HepG2 (cell line): ENCODE data around the gene ZNF581. TPM values are rescaled to one million over a fixed set of nuclear protein-coding genes. Genes with fewer than 3 reads are reported as not detected.

Experiments used
- BORCS8-MEF2B ChIP-seq: sonication (generic); formaldehyde crosslinking; IDR thresholded peaks from 2 replicates; pipeline ENCODE4 v1.8.0; 2022; ENCODE audit warnings: mild to moderate bottlenecking, missing genetic modification reagents
- FOXC1 ChIP-seq: sonication (generic); formaldehyde crosslinking; IDR thresholded peaks from 2 replicates; pipeline ENCODE4 v1.8.0; 2022; ENCODE audit warnings: mild to moderate bottlenecking, missing genetic modification reagents, borderline replicate concordance
- GATA4 ChIP-seq: sonication (generic); IDR thresholded peaks from 2 replicates; pipeline ENCODE4 v1.6.1; 2016; ENCODE audit warnings: antibody characterized with exemption, low read depth, borderline replicate concordance
- SAFB2 ChIP-seq: sonication (generic); formaldehyde crosslinking; IDR thresholded peaks from 2 replicates; pipeline ENCODE4 v1.5.1; 2020; ENCODE audit warnings: missing genetic modification reagents, low read depth, mild to moderate bottlenecking, borderline replicate concordance
- SIN3B ChIP-seq: fragments of 150-350 bp; IDR thresholded peaks from 2 replicates; pipeline ENCODE4 v1.6.1; 2014; ENCODE audit warnings: low read length
- SP1 ChIP-seq, 2 experiments: fragments of 450-650 bp in 1 of 2; sonication (generic) in 1 of 2; formaldehyde crosslinking in 1 of 2; IDR thresholded peaks; 2 replicates each; pipeline versions ENCODE4 v1.4.0 to v1.6.1; 2016 to 2020; ENCODE audit warnings: missing genetic modification reagents in 1 of 2
- SSRP1 ChIP-seq: IDR thresholded peaks from 2 replicates; pipeline ENCODE4 v1.6.1; 2016; ENCODE audit warnings: control low read depth
- STAG1 ChIP-seq: sonication (generic); formaldehyde crosslinking; IDR thresholded peaks from 2 replicates; pipeline ENCODE4 v1.4.0; 2020; ENCODE audit warnings: missing genetic modification reagents
- TAF1 ChIP-seq: sonication (generic); formaldehyde crosslinking; IDR thresholded peaks from 2 replicates; pipeline ENCODE4 v1.4.0; 2020; ENCODE audit warnings: missing genetic modification reagents
- TAF15 ChIP-seq: fragments of 200-400 bp; formaldehyde crosslinking; IDR thresholded peaks from one replicate; pipeline ENCODE4 v1.6.1; 2018; ENCODE audit warnings: mild to moderate bottlenecking, low read depth, low read length; ENCODE audit not compliant: poor library complexity, severe bottlenecking
- TBX2 ChIP-seq: sonication (generic); formaldehyde crosslinking; IDR thresholded peaks from 2 replicates; pipeline ENCODE4 v1.5.0; 2020; ENCODE audit warnings: missing genetic modification reagents, mild to moderate bottlenecking, borderline replicate concordance
- THAP11 ChIP-seq: IDR thresholded peaks from 2 replicates; pipeline ENCODE4 v1.6.1; 2016; ENCODE audit warnings: missing biosample characterization, missing genetic modification reagents
- TP53 ChIP-seq: sonication (generic); formaldehyde crosslinking; conservative IDR thresholded peaks from 2 replicates; pipeline ENCODE4 v1.4.0; 2020; ENCODE audit warnings: missing genetic modification reagents
- UBTF ChIP-seq: sonication (generic); formaldehyde crosslinking; IDR thresholded peaks from 2 replicates; pipeline ENCODE4 v1.4.0; 2020; ENCODE audit warnings: mild to moderate bottlenecking, missing genetic modification reagents
- ZNF17 ChIP-seq: sonication (generic); formaldehyde crosslinking; IDR thresholded peaks from 2 replicates; pipeline ENCODE4 v1.5.0; 2020; ENCODE audit warnings: mild to moderate bottlenecking, missing genetic modification reagents
- ZNF205 ChIP-seq: IDR thresholded peaks from 2 replicates; pipeline ENCODE4 v1.6.1; 2018; ENCODE audit warnings: missing biosample characterization, missing genetic modification reagents
- ZNF30 ChIP-seq: sonication (generic); formaldehyde crosslinking; IDR thresholded peaks from 2 replicates; pipeline ENCODE4 v1.5.0; 2020; ENCODE audit warnings: mild to moderate bottlenecking, missing genetic modification reagents
- ZNF337 ChIP-seq: sonication (generic); formaldehyde crosslinking; IDR thresholded peaks from 2 replicates; pipeline ENCODE4 v1.5.1; 2020; ENCODE audit warnings: missing genetic modification reagents, low read depth, mild to moderate bottlenecking, borderline replicate concordance
- ZNF367 ChIP-seq: sonication (generic); formaldehyde crosslinking; IDR thresholded peaks from 2 replicates; pipeline ENCODE4 v1.4.0; 2020; ENCODE audit warnings: missing genetic modification reagents, borderline replicate concordance
- ZNF441 ChIP-seq: sonication (generic); formaldehyde crosslinking; IDR thresholded peaks from 2 replicates; pipeline ENCODE4 v1.7.0; 2021; ENCODE audit warnings: missing genetic modification reagents, borderline replicate concordance
- ZNF678 ChIP-seq: sonication (generic); formaldehyde crosslinking; IDR thresholded peaks from 2 replicates; pipeline ENCODE4 v1.4.0; 2020; ENCODE audit warnings: mild to moderate bottlenecking, missing genetic modification reagents
- ZNF776 ChIP-seq: sonication (generic); formaldehyde crosslinking; IDR thresholded peaks from 2 replicates; pipeline ENCODE4 v1.4.0; 2020; ENCODE audit warnings: mild to moderate bottlenecking, missing genetic modification reagents
- ZNF879 ChIP-seq: sonication (generic); formaldehyde crosslinking; IDR thresholded peaks from 2 replicates; pipeline ENCODE4 v1.8.1; 2023; ENCODE audit warnings: missing genetic modification reagents
- ZSCAN12 ChIP-seq: sonication (generic); formaldehyde crosslinking; IDR thresholded peaks from 2 replicates; pipeline ENCODE4 v1.9.0; 2021; ENCODE audit warnings: mild to moderate bottlenecking, missing genetic modification reagents
- polyA plus RNA-seq, 8 experiments: library from polyadenylated mRNA; depleted of rRNA in 3 of 8; stranded (reverse) in 7 of 8; unstranded in 1 of 8; fragments of >200 nt; fragmentation: Illumina TruSeq in 4 of 8; extraction: Trizol in 4 of 8; gene quantifications; 2 replicates each; pipeline versions ENCODE4 v1.2.1 to v1.2.3, GENCODE V29; 2011 to 2016; ENCODE audit warnings: low read depth in 4 of 8, missing spikeins in 1 of 8, mixed read lengths in 1 of 8; ENCODE audit not compliant: insufficient read depth in 1 of 8
- total RNA-seq, 5 experiments: library from RNA; depleted of rRNA; stranded (reverse); fragments of >200 nt; fragmentation: Illumina TruSeq; extraction: Trizol; gene quantifications; 2 replicates each; pipeline ENCODE4 v1.2.3, GENCODE V29; 2016; ENCODE audit warnings: low read depth in 1 of 5
- TF ChIP-seq, protein P1 (sequence below): sonication (generic); formaldehyde crosslinking; IDR thresholded peaks from 2 replicates; pipeline ENCODE4 v1.4.0; 2020; ENCODE audit warnings: missing genetic modification reagents
- TF ChIP-seq, protein P2 (sequence below): sonication (generic); formaldehyde crosslinking; IDR thresholded peaks from 2 replicates; pipeline ENCODE4 v1.5.0; 2020; ENCODE audit warnings: missing genetic modification reagents, mild to moderate bottlenecking, borderline replicate concordance

Gene ZNF581
- total and polyA plus RNA-seq, 2 of the 13 experiments (the other 11 are each of a cell fraction or from before 2014, with no cell fraction given), result 19.6 to 49.5 TPM

GRCh38 chr19:55647732-55648584 lies 4.5 kb downstream of the ZNF581 start, which contains the start of gene CCDC106 (continued):
- TF ChIP-seq ZNF367 (CRISPR knock-in tag) (no peak), FOXC1 (no peak), TAF1 (no peak), SSRP1 (CRISPR knock-in tag) (no peak; the same call in 1 of the 2 replicates), ZNF205 (no peak), SIN3B (no peak), SAFB2 (CRISPR knock-in tag) (peak; percentile 97), ZNF678 (CRISPR knock-in tag) (peak; percentile 26; the same call in 1 of the 2 replicates), ZNF30 (CRISPR knock-in tag) (no peak), BORCS8-MEF2B (CRISPR knock-in tag) (no peak; the same call in 1 of the 2 replicates), SP1 (IDR thresholded peaks at IDR 0.05) (no peak), SP1 (CRISPR knock-in tag; IDR thresholded peaks at IDR 0.05) (peak; percentile 53; the same call in 1 of the 2 replicates), STAG1 (CRISPR knock-in tag) (no peak), ZNF776 (CRISPR knock-in tag) (peak; percentile 60; the same call in 1 of the 2 replicates), TP53 (CRISPR knock-in tag) (no peak), ZNF441 (CRISPR knock-in tag) (no peak), ZNF17 (CRISPR knock-in tag) (no peak), TAF15 (peak; percentile 84), THAP11 (CRISPR knock-in tag) (peak; percentile 60; the same call in 1 of the 2 replicates), GATA4 (no peak), ZNF879 (0 out of 2 replicates have a peak, but pooled peaks have one; percentile 76), TBX2 (CRISPR knock-in tag) (peak; percentile 70; the same call in 1 of the 2 replicates), ZSCAN12 (CRISPR knock-in tag) (0 out of 2 replicates have a peak, but pooled peaks have one; percentile 43), ZNF337 (CRISPR knock-in tag) (no peak), UBTF (peak; percentile 19; the same call in 1 of the 2 replicates)
- TF ChIP-seq, protein P1, sequence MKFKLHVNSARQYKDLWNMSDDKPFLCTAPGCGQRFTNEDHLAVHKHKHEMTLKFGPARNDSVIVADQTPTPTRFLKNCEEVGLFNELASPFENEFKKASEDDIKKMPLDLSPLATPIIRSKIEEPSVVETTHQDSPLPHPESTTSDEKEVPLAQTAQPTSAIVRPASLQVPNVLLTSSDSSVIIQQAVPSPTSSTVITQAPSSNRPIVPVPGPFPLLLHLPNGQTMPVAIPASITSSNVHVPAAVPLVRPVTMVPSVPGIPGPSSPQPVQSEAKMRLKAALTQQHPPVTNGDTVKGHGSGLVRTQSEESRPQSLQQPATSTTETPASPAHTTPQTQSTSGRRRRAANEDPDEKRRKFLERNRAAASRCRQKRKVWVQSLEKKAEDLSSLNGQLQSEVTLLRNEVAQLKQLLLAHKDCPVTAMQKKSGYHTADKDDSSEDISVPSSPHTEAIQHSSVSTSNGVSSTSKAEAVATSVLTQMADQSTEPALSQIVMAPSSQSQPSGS (CRISPR knock-in tag), result no peak
- TF ChIP-seq, protein P2, sequence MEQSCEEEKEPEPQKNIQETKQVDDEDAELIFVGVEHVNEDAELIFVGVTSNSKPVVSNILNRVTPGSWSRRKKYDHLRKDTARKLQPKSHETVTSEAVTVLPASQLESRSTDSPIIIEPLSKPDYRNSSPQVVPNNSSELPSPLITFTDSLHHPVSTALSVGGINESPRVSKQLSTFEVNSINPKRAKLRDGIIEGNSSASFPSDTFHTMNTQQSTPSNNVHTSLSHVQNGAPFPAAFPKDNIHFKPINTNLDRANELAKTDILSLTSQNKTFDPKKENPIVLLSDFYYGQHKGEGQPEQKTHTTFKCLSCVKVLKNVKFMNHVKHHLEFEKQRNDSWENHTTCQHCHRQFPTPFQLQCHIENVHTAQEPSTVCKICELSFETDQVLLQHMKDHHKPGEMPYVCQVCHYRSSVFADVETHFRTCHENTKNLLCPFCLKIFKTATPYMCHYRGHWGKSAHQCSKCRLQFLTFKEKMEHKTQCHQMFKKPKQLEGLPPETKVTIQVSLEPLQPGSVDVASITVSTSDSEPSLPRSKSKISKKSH, result no peak; the same call in 1 of the 2 replicates
